Smooth muscle cell (in vitro differentiated cells): Measurements from ENCODE around the gene PDXP. TPM values are rescaled to one million over a fixed set of nuclear protein-coding genes. Genes with fewer than 3 reads are reported as not detected.

ENCODE experiments used
- DNase-seq: peaks from one replicate; lab custom pipeline; 2025; ENCODE audit not compliant: unreplicated experiment; lab: John Stamatoyannopoulos, UW
- H2AFZ ChIP-seq: fragments of 200-600 bp; sonication (generic); 2 replicates; pipeline ENCODE4 v1.6.0; 2016; ENCODE audit warnings: antibody characterized with exemption, low read depth, mild to moderate bottlenecking
- H3F3A ChIP-seq: fragments of 200-600 bp; sonication (generic); 2 replicates; pipeline ENCODE4 v1.6.0; 2017; ENCODE audit warnings: antibody characterized with exemption, low read depth
- H3K27ac ChIP-seq: fragments of 200-600 bp; sonication (generic); 2 replicates; pipeline ENCODE4 v1.5.1; 2016; ENCODE audit warnings: low read depth, mild to moderate bottlenecking
- H3K27me3 ChIP-seq: fragments of 200-600 bp; sonication (generic); 2 replicates; pipeline ENCODE4 v1.6.1; 2016; ENCODE audit warnings: low read depth, mild to moderate bottlenecking
- H3K36me3 ChIP-seq: fragments of 200-600 bp; sonication (generic); 2 replicates; pipeline ENCODE4 v1.5.1; 2016; ENCODE audit warnings: low read depth
- H3K4me1 ChIP-seq: fragments of 200-600 bp; sonication (generic); 2 replicates; pipeline ENCODE4 v1.5.1; 2016; ENCODE audit warnings: low read depth
- H3K4me2 ChIP-seq: fragments of 200-600 bp; sonication (generic); 2 replicates; pipeline ENCODE4 v1.6.0; 2016; ENCODE audit warnings: mild to moderate bottlenecking
- H3K4me3 ChIP-seq: fragments of 200-600 bp; sonication (generic); 2 replicates; pipeline ENCODE4 v1.5.1; 2016; ENCODE audit warnings: mild to moderate bottlenecking
- H3K79me2 ChIP-seq: fragments of 200-600 bp; sonication (generic); 2 replicates; pipeline ENCODE4 v1.6.0; 2016; ENCODE audit warnings: low read depth, mild to moderate bottlenecking
- H3K9ac ChIP-seq: fragments of 200-600 bp; sonication (generic); 2 replicates; pipeline ENCODE4 v1.6.0; 2016; ENCODE audit warnings: low read depth
- H3K9me3 ChIP-seq: fragments of 200-600 bp; sonication (generic); replicated peaks from 2 replicates; pipeline ENCODE4 v1.5.1; 2016; ENCODE audit warnings: low read depth
- H4K20me1 ChIP-seq: fragments of 200-600 bp; sonication (generic); 2 replicates; pipeline ENCODE4 v1.6.0; 2016; ENCODE audit warnings: low read depth
- WGBS: methylation state at CpG from one replicate; pipeline ENCODE4 v1.1.7; 2016; ENCODE audit warnings: low lambda C conversion rate; 5-methylcytosine and 5-hydroxymethylcytosine counted together
- polyA plus RNA-seq: library from polyadenylated mRNA; unstranded; fragments of >200 nt; fragmentation: Nextera tagmentation; extraction: Ambion mirVana; gene quantifications from 2 replicates; pipeline ENCODE4 v1.2.1, GENCODE V29; 2016
- total RNA-seq: library from RNA; depleted of rRNA; stranded (reverse); fragments of >200 nt; gene quantifications from 2 replicates; pipeline ENCODE4 v1.2.3, GENCODE V29; 2014
- TF ChIP-seq, protein P1 (sequence below): fragments of 200-600 bp; sonication (generic); IDR thresholded peaks from 2 replicates; pipeline ENCODE4 v1.5.1; 2017; ENCODE audit warnings: borderline replicate concordance, mild to moderate bottlenecking, antibody characterized with exemption; ENCODE audit not compliant: insufficient read depth, poor library complexity, severe bottlenecking

PDXP gene
- total and polyA plus RNA-seq, 2 experiments from 2014 or later, result 16.5 to 20.7 TPM

GRCh38 chr22:37631448-37632173 is 26.9 kb upstream of the PDXP start:
- H3K4me3 ChIP-seq, result no peak overlapping the region
- peaks cover 18% of the 10 kb centered on the region for H3K4me1 ChIP-seq
- no peaks in the 10 kb centered on the region for H3K9me3 ChIP-seq
- TF ChIP-seq, protein P1, sequence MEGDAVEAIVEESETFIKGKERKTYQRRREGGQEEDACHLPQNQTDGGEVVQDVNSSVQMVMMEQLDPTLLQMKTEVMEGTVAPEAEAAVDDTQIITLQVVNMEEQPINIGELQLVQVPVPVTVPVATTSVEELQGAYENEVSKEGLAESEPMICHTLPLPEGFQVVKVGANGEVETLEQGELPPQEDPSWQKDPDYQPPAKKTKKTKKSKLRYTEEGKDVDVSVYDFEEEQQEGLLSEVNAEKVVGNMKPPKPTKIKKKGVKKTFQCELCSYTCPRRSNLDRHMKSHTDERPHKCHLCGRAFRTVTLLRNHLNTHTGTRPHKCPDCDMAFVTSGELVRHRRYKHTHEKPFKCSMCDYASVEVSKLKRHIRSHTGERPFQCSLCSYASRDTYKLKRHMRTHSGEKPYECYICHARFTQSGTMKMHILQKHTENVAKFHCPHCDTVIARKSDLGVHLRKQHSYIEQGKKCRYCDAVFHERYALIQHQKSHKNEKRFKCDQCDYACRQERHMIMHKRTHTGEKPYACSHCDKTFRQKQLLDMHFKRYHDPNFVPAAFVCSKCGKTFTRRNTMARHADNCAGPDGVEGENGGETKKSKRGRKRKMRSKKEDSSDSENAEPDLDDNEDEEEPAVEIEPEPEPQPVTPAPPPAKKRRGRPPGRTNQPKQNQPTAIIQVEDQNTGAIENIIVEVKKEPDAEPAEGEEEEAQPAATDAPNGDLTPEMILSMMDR, result no peak
- 94% methylated on average over 19 of the region's 19 CpGs for WGBS
- no peak overlapping the region for H3K9ac ChIP-seq
- H3K27ac ChIP-seq, result no peak overlapping the region
- no peaks in the 10 kb centered on the region for H3K27me3 ChIP-seq
- H2AFZ ChIP-seq, result no peak overlapping the region
- no peak overlapping the region for H3K4me2 ChIP-seq
- no peaks in the 10 kb centered on the region for H3K36me3 ChIP-seq
- DNase-seq, result no peak
- no peaks in the 10 kb centered on the region for H3K79me2 ChIP-seq
- no peaks in the 10 kb centered on the region for H4K20me1 ChIP-seq
- peaks cover 5% of the 10 kb centered on the region for H3F3A ChIP-seq

- Histone ChIP-seq H3K4me1 (peaks cover 18% of the 10 kb centered on the region), H3K36me3 (no peaks in the 10 kb centered on the region)
- WGBS, result 93% methylated on average over 13 of the region's 14 CpGs
These were observed 26.1 kb upstream of the PDXP start for GRCh38 chr22:37632174-37633088.

DNA sequence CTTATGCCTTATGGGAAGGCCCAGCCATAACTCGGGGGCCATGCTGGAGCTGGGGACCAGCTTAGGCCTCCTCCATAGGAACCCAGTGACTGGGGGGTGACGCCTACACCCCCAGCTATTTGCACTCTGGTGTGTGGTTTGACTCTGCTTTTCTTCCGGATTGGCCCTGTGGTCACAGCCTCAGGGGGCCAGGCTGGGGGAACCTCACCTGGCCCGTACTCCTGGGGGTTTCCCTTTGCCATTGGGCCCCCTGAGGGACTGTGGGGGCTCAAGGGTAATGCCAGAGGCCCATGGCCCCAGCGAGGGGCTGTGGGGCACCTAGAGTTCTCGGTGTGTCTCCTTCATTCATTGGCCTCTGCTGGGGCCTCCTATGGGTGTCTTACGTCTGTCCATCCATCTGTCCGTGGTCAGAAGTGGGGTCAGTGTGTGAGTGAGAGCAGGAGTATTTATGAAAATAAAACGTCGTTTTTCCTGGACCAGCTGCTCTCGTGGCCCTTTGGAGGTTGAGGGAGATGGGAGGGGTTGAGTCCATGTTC is 25.4 kb upstream of the PDXP start:
- Histone ChIP-seq H3K9me3 (no peaks in the 10 kb centered on the region), H3K9ac (peak overlapping the region; percentile 49), H4K20me1 (no peaks in the 10 kb centered on the region), H3K36me3 (no peaks in the 10 kb centered on the region), H3K79me2 (no peaks in the 10 kb centered on the region), H3K27ac (peak overlapping the region; percentile 83), H3K4me2 (peak overlapping the region; percentile 77), H3K27me3 (no peaks in the 10 kb centered on the region), H2AFZ (no peak overlapping the region), H3K4me3 (no peak overlapping the region), H3K4me1 (peaks cover 19% of the 10 kb centered on the region), H3F3A (peaks cover 6% of the 10 kb centered on the region)
- TF ChIP-seq, protein P1, result no peak
- no peak for DNase-seq
- WGBS, result 42% methylated on average over 11 of the region's 11 CpGs

More at GRCh38 chr22:37632174-37633088, 26.1 kb upstream of the PDXP start:
- Histone ChIP-seq H2AFZ (no peak overlapping the region), H3K4me2 (peak overlapping the region; percentile 77), H3F3A (peaks cover 5% of the 10 kb centered on the region), H3K79me2 (no peaks in the 10 kb centered on the region), H3K9ac (peak overlapping the region; percentile 49), H3K9me3 (no peaks in the 10 kb centered on the region), H4K20me1 (no peaks in the 10 kb centered on the region), H3K4me3 (no peak overlapping the region), H3K27ac (peak overlapping the region; percentile 83), H3K27me3 (no peaks in the 10 kb centered on the region)
- TF ChIP-seq, protein P1, result no peak
- DNase-seq, result no peak
